Endothelial cell of umbilical vein (primary cell): ENCODE measurements around the gene GALNT9. TPM values are rescaled to one million over a fixed set of nuclear protein-coding genes. Genes with fewer than 3 reads are reported as not detected.

Source experiments
- BruUV-seq: library from RNA; stranded (reverse); fragments of 400-500 nt; replicated peaks from 2 replicates; lab custom pipeline; 2021; lab: Mats Ljungman, UMichigan
- CTCF ChIA-PET: fragments of 300-600, 350-600 bp; sonication (Branson Sonifier 250); formaldehyde crosslinking; loops from one replicate; lab custom pipeline; 2021; ENCODE audit warnings: antibody characterized with exemption, inconsistent platforms; lab: Charles Lee
- POLR2A ChIA-PET: fragments of 300-600, 350-600 bp; sonication (Branson Sonifier 250); formaldehyde crosslinking; loops from one replicate; lab custom pipeline; 2021; ENCODE audit warnings: antibody characterized with exemption, inconsistent platforms; lab: Charles Lee
- DNase-seq: peaks from one replicate; pipeline ENCODE4 v3.0.0-alpha.2; 2011; ENCODE audit warnings: low read depth, low spot score
- FAIRE-seq: peaks from 2 replicates; lab custom pipeline; 2011; peaks lifted over from hg19 to GRCh38; lab: Jason Lieb, UNC
- H2AFZ ChIP-seq: 2 replicates; pipeline ENCODE4 v1.6.0; 2012; ENCODE audit warnings: low read depth, low read length, control low read depth, inconsistent platforms
- H3K27ac ChIP-seq: 2 replicates; pipeline ENCODE4 v1.5.1; 2011; ENCODE audit warnings: low read depth, mild to moderate bottlenecking, control low read depth, low read length, moderate library complexity; ENCODE audit not compliant: insufficient read depth
- H3K27me3 ChIP-seq, 2 experiments: 2 replicates each; pipeline versions ENCODE4 v1.6.0 to v1.6.1; 2011; ENCODE audit warnings: low read length in 2 of 2, mixed read lengths in 1 of 2; ENCODE audit not compliant: control insufficient read depth in 2 of 2, insufficient read depth in 2 of 2
- H3K36me3 ChIP-seq, 2 experiments: 2 replicates in 1 of 2; 3 replicates in 1 of 2; pipeline ENCODE4 v1.5.1; 2011; ENCODE audit warnings: low read length in 2 of 2, mild to moderate bottlenecking in 1 of 2, moderate library complexity in 1 of 2; ENCODE audit not compliant: control insufficient read depth in 2 of 2, insufficient read depth in 2 of 2; ENCODE audit errors: extremely low read depth in 1 of 2
- H3K4me1 ChIP-seq: 3 replicates; pipeline ENCODE4 v1.5.1; 2011; ENCODE audit warnings: mild to moderate bottlenecking, low read length; ENCODE audit not compliant: control insufficient read depth, insufficient read depth; ENCODE audit errors: extremely low read depth
- H3K4me2 ChIP-seq: 2 replicates; pipeline ENCODE4 v1.6.1; 2011; ENCODE audit warnings: low read length, control low read depth, mixed read lengths; ENCODE audit not compliant: insufficient read depth
- H3K4me3 ChIP-seq, 3 experiments: fragments of 200-600 bp in 1 of 3; sonication (generic), shearing (Covaris generic) in 1 of 3; replicated peaks in 1 of 3; 2 replicates each; pipeline ENCODE4 v1.5.1; 2011 to 2016; ENCODE audit warnings: control low read depth in 3 of 3, low read length in 3 of 3, mild to moderate bottlenecking in 2 of 3, inconsistent platforms in 1 of 3, low read depth in 1 of 3, moderate library complexity in 1 of 3; ENCODE audit not compliant: insufficient read depth in 1 of 3
- H3K79me2 ChIP-seq: 2 replicates; pipeline ENCODE4 v1.6.0; 2012; ENCODE audit warnings: low read length, inconsistent platforms; ENCODE audit not compliant: control insufficient read depth, insufficient read depth
- H3K9ac ChIP-seq: replicated peaks from 2 replicates; pipeline ENCODE3; 2011; ENCODE audit warnings: low read length, control low read depth; ENCODE audit not compliant: insufficient read depth; ENCODE audit errors: extremely low read depth
- H3K9me1 ChIP-seq: replicated peaks from 3 replicates; pipeline ENCODE4 v1.6.0; 2011; ENCODE audit warnings: mild to moderate bottlenecking, low read length; ENCODE audit not compliant: control insufficient read depth, insufficient read depth; ENCODE audit errors: extremely low read depth
- H3K9me3 ChIP-seq: replicated peaks from 2 replicates; pipeline ENCODE4 v1.5.1; 2012; ENCODE audit warnings: low read length, inconsistent platforms; ENCODE audit not compliant: control insufficient read depth, insufficient read depth
- H4K20me1 ChIP-seq: replicated peaks from 2 replicates; pipeline ENCODE3; 2011; ENCODE audit warnings: mild to moderate bottlenecking, low read length; ENCODE audit not compliant: control insufficient read depth, insufficient read depth; ENCODE audit errors: extremely low read depth
- EZH2 ChIP-seq: IDR thresholded peaks from 2 replicates; pipeline ENCODE4 v1.6.1; 2012; ENCODE audit warnings: borderline replicate concordance, low read depth, mild to moderate bottlenecking, moderate library complexity, low read length, inconsistent platforms; ENCODE audit not compliant: severe bottlenecking
- JUN ChIP-seq: IDR thresholded peaks from 2 replicates; pipeline ENCODE4 v1.6.1; 2011; ENCODE audit warnings: borderline replicate concordance, low read depth; ENCODE audit not compliant: insufficient read length, insufficient read depth
- dilution Hi-C: fragments of 300-500 bp; cut with MboI; formaldehyde crosslinking; loops from one replicate; pipeline ENCODE4 v1.15.0; 2019; ENCODE audit warnings: low sequenced_read_pairs; ENCODE audit not compliant: extremely low pct_ligation_motif_present
- intact Hi-C: fragments of 100-400 bp; cut with micrococcal nuclease; formaldehyde crosslinking; loops from one replicate; pipeline ENCODE4 v1.10.0; 2022
- polyA plus RNA-seq, 4 experiments: library from polyadenylated mRNA; depleted of rRNA in 3 of 4; stranded (reverse) in 3 of 4; unstranded in 1 of 4; fragments of >200 nt; gene quantifications; 2 replicates each; pipeline versions ENCODE4 v1.2.1 to v1.2.3, GENCODE V29; 2011 to 2012; ENCODE audit warnings: missing spikeins in 1 of 4
- total RNA-seq: library from RNA; stranded (reverse); gene quantifications from 2 replicates; pipeline ENCODE4 v1.2.3, GENCODE V29; 2021

GALNT9 gene
- total and polyA plus RNA-seq, 2 donors (not counting 3 experiments of a cell fraction or from before 2014, with no cell fraction given), result 0.14 to 0.73 TPM

- Histone ChIP-seq H2AFZ (no peak overlapping the region), H3K4me1 (no peaks in the 10 kb centered on the region), H3K27ac (no peak overlapping the region), H3K9me1 (no peaks in the 10 kb centered on the region), H3K9me3 (no peaks in the 10 kb centered on the region), H3K4me2 (no peak overlapping the region), H3K4me3 (no peak overlapping the region), H3K9ac (no peak overlapping the region), H3K36me3 (no peaks in the 10 kb centered on the region), H3K79me2 (no peaks in the 10 kb centered on the region), H3K27me3 (no peaks in the 10 kb centered on the region), H4K20me1 (no peaks in the 10 kb centered on the region)
- intact Hi-C loops (no loop called here), dilution Hi-C loops (no loop called here)
- no TSS peak for BruUV-seq
- ChIA-PET CTCF (no interaction called here), POLR2A (no interaction called here)
- TF ChIP-seq JUN, result no peak
- FAIRE-seq (no peak), DNase-seq (no peak)
These were observed 91.5 kb downstream of the GALNT9 start for GRCh38 chr12:132237772-132238487.

- H4K20me1 ChIP-seq, result no peaks in the 10 kb centered on the region
- ChIA-PET CTCF (no interaction called here), POLR2A (no interaction called here)
- no peak overlapping the region for H3K4me2 ChIP-seq
- intact Hi-C loops, result no loop called here
- no peak for TF ChIP-seq EZH2
- H3K27ac ChIP-seq, result no peak overlapping the region
- H3K4me1 ChIP-seq, result no peaks in the 10 kb centered on the region
- BruUV-seq, result no TSS peak
- no peaks in the 10 kb centered on the region for H3K27me3 ChIP-seq
- no peak overlapping the region for H2AFZ ChIP-seq
- no peak for FAIRE-seq
- dilution Hi-C loops, result no loop called here
- no peaks in the 10 kb centered on the region for H3K79me2 ChIP-seq
- no peak overlapping the region for H3K4me3 ChIP-seq
- no peak for DNase-seq
- H3K9ac ChIP-seq, result no peak overlapping the region
- H3K9me3 ChIP-seq, result no peaks in the 10 kb centered on the region
- no peaks in the 10 kb centered on the region for H3K9me1 ChIP-seq
- no peaks in the 10 kb centered on the region for H3K36me3 ChIP-seq
These were observed 92.2 kb downstream of the GALNT9 start for GRCh38 chr12:132236930-132237771.
